NCI-H82 treated with DMSO at 0.1 percent for 48 hours (cell line): ENCODE results near the gene NAAA.
"Not testable (repeated sequence)": the region's sequence is repeated elsewhere in the genome, so short reads cannot be mapped to it uniquely, and the experiment has no call there.

ENCODE experiments used
- DNase-seq: peaks from one replicate; lab custom pipeline; 2025; ENCODE audit not compliant: unreplicated experiment; lab: John Stamatoyannopoulos, UW

The NAAA gene

GRCh38 chr4:75920327-75920726, 20.5 kb downstream of the NAAA start:
- DNase-seq, result no peak

GRCh38 chr4:75919920-75920319, 20.9 kb downstream of the NAAA start:
- no peak for DNase-seq

- DNase-seq, result no peak
Observed at GRCh38 chr4:75916091-75916661, 24.6 kb downstream of the NAAA start.

GRCh38 chr4:75912968-75913367, 27.8 kb downstream of the NAAA start:
- no peak for DNase-seq

GRCh38 chr4:75910831-75911230, 30.0 kb downstream of the NAAA start:
- not testable (repeated sequence) for DNase-seq

- no peak for DNase-seq
Observed at GRCh38 chr4:75909405-75909804, 31.4 kb downstream of the NAAA start.

GRCh38 chr4:75908555-75908954, 32.3 kb downstream of the NAAA start:
- no peak for DNase-seq

GRCh38 chr4:75907966-75908365, 32.8 kb downstream of the NAAA start:
- no peak for DNase-seq

- DNase-seq, result no peak
Observed at GRCh38 chr4:75904076-75904475, 36.7 kb downstream of the NAAA start.

- DNase-seq, result no peak
Observed at GRCh38 chr4:75902352-75902751, 38.5 kb downstream of the NAAA start, which contains the start of gene PPEF2. Gene PPEF2, minus strand, starts transcription at chr4:75902452. Its CDS starts 6,127 bp downstream, at chr4:75896325.

- no peak for DNase-seq
Observed at GRCh38 chr4:75898536-75898935, 42.3 kb downstream of the NAAA start.

GRCh38 chr4:75895744-75896314, 45.0 kb downstream of the NAAA start:
- peak; percentile 4 for DNase-seq

- DNase-seq, result peak; percentile 86
Observed at GRCh38 chr4:75892508-75892907, 48.3 kb downstream of the NAAA start.

GRCh38 chr4:75891611-75892010, 49.2 kb downstream of the NAAA start:
- DNase-seq, result no peak

GRCh38 chr4:75889537-75890199, 51.1 kb downstream of the NAAA start:
- no peak for DNase-seq

- no peak for DNase-seq
Observed at GRCh38 chr4:75886104-75886503, 54.7 kb downstream of the NAAA start.

- DNase-seq, result no peak
Observed at GRCh38 chr4:75881476-75881875, 59.3 kb downstream of the NAAA start.

GRCh38 chr4:75880278-75880677, 60.5 kb downstream of the NAAA start:
- no peak for DNase-seq

- DNase-seq, result no peak
Observed at GRCh38 chr4:75878246-75878756, 62.5 kb downstream of the NAAA start.

- DNase-seq, result no peak
Observed at GRCh38 chr4:75876218-75876617, 64.6 kb downstream of the NAAA start.

- DNase-seq, result no peak
Observed at GRCh38 chr4:75869100-75869499, 71.7 kb downstream of the NAAA start.

- DNase-seq, result no peak
Observed at GRCh38 chr4:75867130-75867529, 73.7 kb downstream of the NAAA start.
